ENCODE measurements around the gene RAB17.

RAB17 gene

DNA sequence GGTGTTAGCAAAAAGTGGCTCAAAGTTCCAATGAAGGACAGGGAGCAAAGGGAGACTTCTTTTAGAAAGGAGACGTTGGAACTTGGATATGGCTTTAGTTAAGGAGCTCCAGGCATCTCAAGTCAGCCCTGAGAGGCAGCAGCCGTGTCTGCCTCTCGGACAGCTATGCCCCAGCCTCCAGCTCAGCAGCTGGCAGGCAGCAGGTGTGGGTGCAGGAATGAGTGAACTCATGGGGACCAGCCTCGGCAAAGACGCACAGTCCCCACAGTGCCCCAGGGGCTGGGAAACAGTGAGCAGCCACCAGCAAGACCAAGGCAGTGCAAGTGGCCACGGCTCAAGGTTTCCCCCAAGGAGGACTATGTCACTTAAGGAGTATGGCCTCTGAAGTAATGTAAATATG is 35.2 kb upstream of the RAB17 start:
- no peak for ATAC-seq
- TF ChIP-seq BACH2 (CRISPR knock-in tag; IDR thresholded peaks at IDR 0.05; ENCODE audit: borderline replicate concordance), result no peak
- no peak for TF ChIP-seq ESRRG (CRISPR knock-in tag; IDR thresholded peaks at IDR 0.05)
- no peak for TF ChIP-seq ZFP3 (CRISPR knock-in tag; IDR thresholded peaks at IDR 0.05)
- no peak for TF ChIP-seq ZC3H10 (CRISPR knock-in tag; IDR thresholded peaks at IDR 0.05)
- TF ChIP-seq, protein P1, sequence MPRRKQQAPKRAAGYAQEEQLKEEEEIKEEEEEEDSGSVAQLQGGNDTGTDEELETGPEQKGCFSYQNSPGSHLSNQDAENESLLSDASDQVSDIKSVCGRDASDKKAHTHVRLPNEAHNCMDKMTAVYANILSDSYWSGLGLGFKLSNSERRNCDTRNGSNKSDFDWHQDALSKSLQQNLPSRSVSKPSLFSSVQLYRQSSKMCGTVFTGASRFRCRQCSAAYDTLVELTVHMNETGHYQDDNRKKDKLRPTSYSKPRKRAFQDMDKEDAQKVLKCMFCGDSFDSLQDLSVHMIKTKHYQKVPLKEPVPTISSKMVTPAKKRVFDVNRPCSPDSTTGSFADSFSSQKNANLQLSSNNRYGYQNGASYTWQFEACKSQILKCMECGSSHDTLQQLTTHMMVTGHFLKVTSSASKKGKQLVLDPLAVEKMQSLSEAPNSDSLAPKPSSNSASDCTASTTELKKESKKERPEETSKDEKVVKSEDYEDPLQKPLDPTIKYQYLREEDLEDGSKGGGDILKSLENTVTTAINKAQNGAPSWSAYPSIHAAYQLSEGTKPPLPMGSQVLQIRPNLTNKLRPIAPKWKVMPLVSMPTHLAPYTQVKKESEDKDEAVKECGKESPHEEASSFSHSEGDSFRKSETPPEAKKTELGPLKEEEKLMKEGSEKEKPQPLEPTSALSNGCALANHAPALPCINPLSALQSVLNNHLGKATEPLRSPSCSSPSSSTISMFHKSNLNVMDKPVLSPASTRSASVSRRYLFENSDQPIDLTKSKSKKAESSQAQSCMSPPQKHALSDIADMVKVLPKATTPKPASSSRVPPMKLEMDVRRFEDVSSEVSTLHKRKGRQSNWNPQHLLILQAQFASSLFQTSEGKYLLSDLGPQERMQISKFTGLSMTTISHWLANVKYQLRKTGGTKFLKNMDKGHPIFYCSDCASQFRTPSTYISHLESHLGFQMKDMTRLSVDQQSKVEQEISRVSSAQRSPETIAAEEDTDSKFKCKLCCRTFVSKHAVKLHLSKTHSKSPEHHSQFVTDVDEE (CRISPR knock-in tag; IDR thresholded peaks at IDR 0.05), result no peak
- TF ChIP-seq SNAI2 (CRISPR knock-in tag; IDR thresholded peaks at IDR 0.05), result no peak
- TF ChIP-seq ARNTL (CRISPR knock-in tag; IDR thresholded peaks at IDR 0.05; ENCODE audit: borderline replicate concordance, low read depth), result no peak
- TF ChIP-seq, protein P2, sequence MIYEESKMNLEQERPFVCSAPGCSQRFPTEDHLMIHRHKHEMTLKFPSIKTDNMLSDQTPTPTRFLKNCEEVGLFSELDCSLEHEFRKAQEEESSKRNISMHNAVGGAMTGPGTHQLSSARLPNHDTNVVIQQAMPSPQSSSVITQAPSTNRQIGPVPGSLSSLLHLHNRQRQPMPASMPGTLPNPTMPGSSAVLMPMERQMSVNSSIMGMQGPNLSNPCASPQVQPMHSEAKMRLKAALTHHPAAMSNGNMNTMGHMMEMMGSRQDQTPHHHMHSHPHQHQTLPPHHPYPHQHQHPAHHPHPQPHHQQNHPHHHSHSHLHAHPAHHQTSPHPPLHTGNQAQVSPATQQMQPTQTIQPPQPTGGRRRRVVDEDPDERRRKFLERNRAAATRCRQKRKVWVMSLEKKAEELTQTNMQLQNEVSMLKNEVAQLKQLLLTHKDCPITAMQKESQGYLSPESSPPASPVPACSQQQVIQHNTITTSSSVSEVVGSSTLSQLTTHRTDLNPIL (CRISPR knock-in tag; IDR thresholded peaks at IDR 0.05; ENCODE audit: low read depth), result no peak
- TF ChIP-seq, protein P3, sequence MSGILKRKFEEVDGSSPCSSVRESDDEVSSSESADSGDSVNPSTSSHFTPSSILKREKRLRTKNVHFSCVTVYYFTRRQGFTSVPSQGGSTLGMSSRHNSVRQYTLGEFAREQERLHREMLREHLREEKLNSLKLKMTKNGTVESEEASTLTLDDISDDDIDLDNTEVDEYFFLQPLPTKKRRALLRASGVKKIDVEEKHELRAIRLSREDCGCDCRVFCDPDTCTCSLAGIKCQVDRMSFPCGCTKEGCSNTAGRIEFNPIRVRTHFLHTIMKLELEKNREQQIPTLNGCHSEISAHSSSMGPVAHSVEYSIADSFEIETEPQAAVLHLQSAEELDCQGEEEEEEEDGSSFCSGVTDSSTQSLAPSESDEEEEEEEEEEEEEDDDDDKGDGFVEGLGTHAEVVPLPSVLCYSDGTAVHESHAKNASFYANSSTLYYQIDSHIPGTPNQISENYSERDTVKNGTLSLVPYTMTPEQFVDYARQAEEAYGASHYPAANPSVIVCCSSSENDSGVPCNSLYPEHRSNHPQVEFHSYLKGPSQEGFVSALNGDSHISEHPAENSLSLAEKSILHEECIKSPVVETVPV (CRISPR knock-in tag; IDR thresholded peaks at IDR 0.05), result no peak
- TF ChIP-seq TCF4 (CRISPR knock-in tag; IDR thresholded peaks at IDR 0.05; ENCODE audit: borderline replicate concordance), result no peak
- no peak for TF ChIP-seq ZFP30 (CRISPR knock-in tag; IDR thresholded peaks at IDR 0.05)

DNA sequence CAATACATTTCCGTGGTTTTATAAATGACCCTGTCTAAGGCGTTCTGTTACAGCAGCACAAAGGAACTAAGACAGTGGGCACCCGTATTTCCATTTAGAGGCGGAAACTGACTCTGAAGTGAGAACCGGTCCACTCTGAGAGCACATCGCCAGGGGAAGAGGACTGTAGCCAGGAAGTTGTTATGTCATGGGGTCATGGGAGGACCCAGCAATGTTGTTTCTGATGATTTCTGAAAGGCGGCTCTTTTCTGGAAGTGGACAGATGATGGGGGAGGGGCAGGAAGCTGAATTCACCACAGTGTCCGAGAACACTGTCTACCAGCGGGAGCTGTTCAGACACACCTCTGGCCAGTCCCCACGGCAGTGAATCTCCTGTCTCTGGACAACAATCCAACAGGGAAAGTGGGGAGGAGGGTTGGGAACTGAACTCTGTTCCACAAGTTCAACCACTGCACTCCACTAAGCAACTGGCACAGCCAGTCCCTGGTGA is 34.7 kb upstream of the RAB17 start:
- no peak for ATAC-seq
- no peak for TF ChIP-seq ZNF565 (CRISPR knock-in tag; conservative IDR thresholded peaks at IDR 0.05; ENCODE audit: low read depth)
- TF ChIP-seq, protein P1 (CRISPR knock-in tag; IDR thresholded peaks at IDR 0.05), result no peak
- no peak for TF ChIP-seq RARB (CRISPR knock-in tag; IDR thresholded peaks at IDR 0.05)
- TF ChIP-seq PPARA (CRISPR knock-in tag; IDR thresholded peaks at IDR 0.05; ENCODE audit: borderline replicate concordance), result no peak
- TF ChIP-seq GLIS3 (CRISPR knock-in tag; IDR thresholded peaks at IDR 0.05), result no peak
- no peak for TF ChIP-seq ISL1 (CRISPR knock-in tag; IDR thresholded peaks at IDR 0.05)
- no peak for TF ChIP-seq CSDC2 (CRISPR knock-in tag; IDR thresholded peaks at IDR 0.05)
- TF ChIP-seq, protein P2 (CRISPR knock-in tag; IDR thresholded peaks at IDR 0.05; ENCODE audit: low read depth), result no peak
- TF ChIP-seq, protein P4, sequence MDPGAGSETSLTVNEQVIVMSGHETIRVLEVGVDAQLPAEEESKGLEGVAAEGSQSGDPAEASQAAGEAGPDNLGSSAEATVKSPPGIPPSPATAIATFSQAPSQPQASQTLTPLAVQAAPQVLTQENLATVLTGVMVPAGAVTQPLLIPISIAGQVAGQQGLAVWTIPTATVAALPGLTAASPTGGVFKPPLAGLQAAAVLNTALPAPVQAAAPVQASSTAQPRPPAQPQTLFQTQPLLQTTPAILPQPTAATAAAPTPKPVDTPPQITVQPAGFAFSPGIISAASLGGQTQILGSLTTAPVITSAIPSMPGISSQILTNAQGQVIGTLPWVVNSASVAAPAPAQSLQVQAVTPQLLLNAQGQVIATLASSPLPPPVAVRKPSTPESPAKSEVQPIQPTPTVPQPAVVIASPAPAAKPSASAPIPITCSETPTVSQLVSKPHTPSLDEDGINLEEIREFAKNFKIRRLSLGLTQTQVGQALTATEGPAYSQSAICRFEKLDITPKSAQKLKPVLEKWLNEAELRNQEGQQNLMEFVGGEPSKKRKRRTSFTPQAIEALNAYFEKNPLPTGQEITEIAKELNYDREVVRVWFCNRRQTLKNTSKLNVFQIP (CRISPR knock-in tag; IDR thresholded peaks at IDR 0.05; ENCODE audit: borderline replicate concordance, low read depth), result no peak
- no peak for TF ChIP-seq ZFP3 (CRISPR knock-in tag; IDR thresholded peaks at IDR 0.05)
- TF ChIP-seq SNAI2 (CRISPR knock-in tag; IDR thresholded peaks at IDR 0.05), result no peak
- TF ChIP-seq ZNF70 (CRISPR knock-in tag; IDR thresholded peaks at IDR 0.05), result no peak
- no peak for TF ChIP-seq ESRRG (CRISPR knock-in tag; IDR thresholded peaks at IDR 0.05)
- no peak for TF ChIP-seq ZC3H10 (CRISPR knock-in tag; IDR thresholded peaks at IDR 0.05)

All from SK-N-SH treated with all-trans-retinoic acid at 6 μM for 48 hours (cell line).